ENCODE data around the gene ZSWIM3. TPM values are rescaled to one million over a fixed set of nuclear protein-coding genes. Genes with fewer than 3 reads are reported as not detected.

The ZSWIM3 gene
- total and polyA plus RNA-seq, 2 of the 13 experiments (the other 11 are each of a cell fraction or from before 2014, with no cell fraction given): 5.2 to 5.8 TPM

GRCh38 chr20:45909336-45909808 is 52.0 kb downstream of the ZSWIM3 start (continued):
- TF ChIP-seq, protein P1, sequence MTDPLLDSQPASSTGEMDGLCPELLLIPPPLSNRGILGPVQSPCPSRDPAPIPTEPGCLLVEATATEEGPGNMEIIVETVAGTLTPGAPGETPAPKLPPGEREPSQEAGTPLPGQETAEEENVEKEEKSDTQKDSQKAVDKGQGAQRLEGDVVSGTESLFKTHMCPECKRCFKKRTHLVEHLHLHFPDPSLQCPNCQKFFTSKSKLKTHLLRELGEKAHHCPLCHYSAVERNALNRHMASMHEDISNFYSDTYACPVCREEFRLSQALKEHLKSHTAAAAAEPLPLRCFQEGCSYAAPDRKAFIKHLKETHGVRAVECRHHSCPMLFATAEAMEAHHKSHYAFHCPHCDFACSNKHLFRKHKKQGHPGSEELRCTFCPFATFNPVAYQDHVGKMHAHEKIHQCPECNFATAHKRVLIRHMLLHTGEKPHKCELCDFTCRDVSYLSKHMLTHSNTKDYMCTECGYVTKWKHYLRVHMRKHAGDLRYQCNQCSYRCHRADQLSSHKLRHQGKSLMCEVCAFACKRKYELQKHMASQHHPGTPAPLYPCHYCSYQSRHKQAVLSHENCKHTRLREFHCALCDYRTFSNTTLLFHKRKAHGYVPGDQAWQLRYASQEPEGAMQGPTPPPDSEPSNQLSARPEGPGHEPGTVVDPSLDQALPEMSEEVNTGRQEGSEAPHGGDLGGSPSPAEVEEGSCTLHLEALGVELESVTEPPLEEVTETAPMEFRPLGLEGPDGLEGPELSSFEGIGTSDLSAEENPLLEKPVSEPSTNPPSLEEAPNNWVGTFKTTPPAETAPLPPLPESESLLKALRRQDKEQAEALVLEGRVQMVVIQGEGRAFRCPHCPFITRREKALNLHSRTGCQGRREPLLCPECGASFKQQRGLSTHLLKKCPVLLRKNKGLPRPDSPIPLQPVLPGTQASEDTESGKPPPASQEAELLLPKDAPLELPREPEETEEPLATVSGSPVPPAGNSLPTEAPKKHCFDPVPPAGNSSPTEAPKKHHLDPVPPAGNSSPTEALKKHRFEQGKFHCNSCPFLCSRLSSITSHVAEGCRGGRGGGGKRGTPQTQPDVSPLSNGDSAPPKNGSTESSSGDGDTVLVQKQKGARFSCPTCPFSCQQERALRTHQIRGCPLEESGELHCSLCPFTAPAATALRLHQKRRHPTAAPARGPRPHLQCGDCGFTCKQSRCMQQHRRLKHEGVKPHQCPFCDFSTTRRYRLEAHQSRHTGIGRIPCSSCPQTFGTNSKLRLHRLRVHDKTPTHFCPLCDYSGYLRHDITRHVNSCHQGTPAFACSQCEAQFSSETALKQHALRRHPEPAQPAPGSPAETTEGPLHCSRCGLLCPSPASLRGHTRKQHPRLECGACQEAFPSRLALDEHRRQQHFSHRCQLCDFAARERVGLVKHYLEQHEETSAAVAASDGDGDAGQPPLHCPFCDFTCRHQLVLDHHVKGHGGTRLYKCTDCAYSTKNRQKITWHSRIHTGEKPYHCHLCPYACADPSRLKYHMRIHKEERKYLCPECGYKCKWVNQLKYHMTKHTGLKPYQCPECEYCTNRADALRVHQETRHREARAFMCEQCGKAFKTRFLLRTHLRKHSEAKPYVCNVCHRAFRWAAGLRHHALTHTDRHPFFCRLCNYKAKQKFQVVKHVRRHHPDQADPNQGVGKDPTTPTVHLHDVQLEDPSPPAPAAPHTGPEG (CRISPR knock-in tag; IDR thresholded peaks at IDR 0.05): no peak
- TF ChIP-seq, protein P2, sequence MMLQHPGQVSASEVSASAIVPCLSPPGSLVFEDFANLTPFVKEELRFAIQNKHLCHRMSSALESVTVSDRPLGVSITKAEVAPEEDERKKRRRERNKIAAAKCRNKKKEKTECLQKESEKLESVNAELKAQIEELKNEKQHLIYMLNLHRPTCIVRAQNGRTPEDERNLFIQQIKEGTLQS (CRISPR knock-in tag; IDR thresholded peaks at IDR 0.05): no peak
- TF ChIP-seq PHF5A (CRISPR knock-in tag; IDR thresholded peaks at IDR 0.05; ENCODE audit: low read depth, unreplicated experiment) (peak; percentile 30), MEF2D (CRISPR knock-in tag; IDR thresholded peaks at IDR 0.05) (peak; percentile 75), KLF12 (CRISPR knock-in tag; IDR thresholded peaks at IDR 0.05; ENCODE audit: borderline replicate concordance) (no peak; the same call in 1 of the 2 replicates), ZNF362 (CRISPR knock-in tag; IDR thresholded peaks at IDR 0.05; ENCODE audit: borderline replicate concordance) (no peak), PHB2 (IDR thresholded peaks at IDR 0.05; ENCODE audit: partially characterized antibody) (no peak), RNF2 (conservative IDR thresholded peaks at IDR 0.05; ENCODE audit: low read depth) (no peak), ZNF33A (CRISPR knock-in tag; IDR thresholded peaks at IDR 0.05; ENCODE audit: borderline replicate concordance) (no peak), ZBTB7A (CRISPR knock-in tag; IDR thresholded peaks at IDR 0.05) (peak; percentile 41; the same call in 1 of the 2 replicates), KMT2B (CRISPR knock-in tag; IDR thresholded peaks at IDR 0.05) (peak; percentile 36), ZNF7 (CRISPR knock-in tag; IDR thresholded peaks at IDR 0.05) (no peak), ZFP82 (CRISPR knock-in tag; IDR thresholded peaks at IDR 0.05; ENCODE audit: borderline replicate concordance) (no peak), ZFP36 (IDR thresholded peaks at IDR 0.05; ENCODE audit: borderline replicate concordance, low read depth, low read length, partially characterized antibody) (no peak), KDM1A (CRISPR knock-in tag; IDR thresholded peaks at IDR 0.05) (peak; percentile 69; the same call in 1 of the 2 replicates), YEATS2 (CRISPR knock-in tag; IDR thresholded peaks at IDR 0.05; ENCODE audit: borderline replicate concordance) (0 out of 2 replicates have a peak, but pooled peaks have one; percentile 2), ATF4 (CRISPR knock-in tag; IDR thresholded peaks at IDR 0.05) (no peak), SRF (IDR thresholded peaks at IDR 0.05; ENCODE audit: low read depth, low read length) (no peak)
- TF ChIP-seq, protein P3, sequence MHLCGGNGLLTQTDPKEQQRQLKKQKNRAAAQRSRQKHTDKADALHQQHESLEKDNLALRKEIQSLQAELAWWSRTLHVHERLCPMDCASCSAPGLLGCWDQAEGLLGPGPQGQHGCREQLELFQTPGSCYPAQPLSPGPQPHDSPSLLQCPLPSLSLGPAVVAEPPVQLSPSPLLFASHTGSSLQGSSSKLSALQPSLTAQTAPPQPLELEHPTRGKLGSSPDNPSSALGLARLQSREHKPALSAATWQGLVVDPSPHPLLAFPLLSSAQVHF (CRISPR knock-in tag; IDR thresholded peaks at IDR 0.05): no peak

All from HepG2 (cell line).